ENCODE results near the gene TXLNB.

The TXLNB gene

DNA sequence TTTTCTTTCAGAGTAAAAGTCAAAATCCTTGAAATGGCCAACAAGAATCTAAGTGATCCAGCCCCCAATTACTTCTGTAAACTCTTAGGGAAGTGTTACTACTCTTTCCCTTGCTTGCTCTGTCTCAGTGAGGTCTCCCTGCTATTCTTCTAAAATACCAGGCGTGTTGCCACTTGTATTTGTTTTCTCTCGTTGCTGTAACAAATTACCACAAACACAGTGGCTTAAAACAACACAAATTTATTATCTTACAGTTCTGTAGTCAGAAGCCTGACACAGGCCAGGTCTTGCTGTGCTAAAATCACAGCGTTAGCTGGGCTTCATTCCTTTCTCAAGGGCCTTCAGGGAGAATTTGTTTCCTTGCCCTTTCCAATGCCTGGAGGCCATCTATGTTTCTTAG is 97.1 kb downstream of the TXLNB start:
- Histone ChIP-seq H3K4me3 (ENCODE audit: low read depth, low read length, poor library complexity, severe bottlenecking) (no peak overlapping the region), H3K9ac (ENCODE audit: low read length) (no peak overlapping the region), H3K9me2 (ENCODE audit: low read depth, low read length) (no peaks in the 10 kb centered on the region), H3K79me2 (ENCODE audit: insufficient read depth, low read length) (no peaks in the 10 kb centered on the region), H3K4me2 (ENCODE audit: low read length) (no peak overlapping the region), H4K20me1 (ENCODE audit: insufficient read depth, low read length) (no peaks in the 10 kb centered on the region), H3K9me3 (ENCODE audit: low read length) (no peaks in the 10 kb centered on the region), H3K27me3 (ENCODE audit: insufficient read depth, low read length) (no peaks in the 10 kb centered on the region), H3F3A (ENCODE audit: insufficient read depth, low read length) (no peaks in the 10 kb centered on the region), H3K4me1 (ENCODE audit: insufficient read depth, low read length, severe bottlenecking) (no peaks in the 10 kb centered on the region), H3K27ac (ENCODE audit: low read depth, low read length, poor library complexity, severe bottlenecking) (no peak overlapping the region), H3K36me3 (ENCODE audit: insufficient read depth, low read length) (no peaks in the 10 kb centered on the region), H2AFZ (ENCODE audit: low read length) (no peak overlapping the region)
- TF ChIP-seq EZH2 (IDR thresholded peaks at IDR 0.05; ENCODE audit: borderline replicate concordance, low read length) (no peak), CTCF (IDR thresholded peaks at IDR 0.05; ENCODE audit: low read length) (no peak)
